GM21447 (cell line): ENCODE data around the gene LRSAM1.
A peak's percentile ranks its signal among the peaks of the same experiment; 100 is the strongest.

ENCODE experiments used
- ATAC-seq: cut with Tn5 transposase; IDR thresholded peaks from one replicate; pipeline ENCODE4 v1.9.1; 2021; ENCODE audit not compliant: unreplicated experiment

LRSAM1 gene

GRCh38 chr9:127529671-127530070 lies 78.4 kb downstream of the LRSAM1 start:
- no peak for ATAC-seq

- no peak for ATAC-seq
Observed at GRCh38 chr9:127530206-127530941, 79.1 kb downstream of the LRSAM1 start.

GRCh38 chr9:127531676-127532075 lies 80.4 kb downstream of the LRSAM1 start:
- ATAC-seq: no peak

- no peak for ATAC-seq
Observed at GRCh38 chr9:127534250-127534906, 83.1 kb downstream of the LRSAM1 start.

- ATAC-seq: no peak
Observed at GRCh38 chr9:127534931-127535330, 83.6 kb downstream of the LRSAM1 start.

- ATAC-seq: no peak
Observed at GRCh38 chr9:127535396-127535795, 84.1 kb downstream of the LRSAM1 start.

GRCh38 chr9:127535834-127536233 lies 84.5 kb downstream of the LRSAM1 start:
- ATAC-seq: no peak

- no peak for ATAC-seq
Observed at GRCh38 chr9:127536499-127536898, 85.2 kb downstream of the LRSAM1 start.

GRCh38 chr9:127537014-127537413 lies 85.7 kb downstream of the LRSAM1 start:
- ATAC-seq: no peak

GRCh38 chr9:127537792-127538191 lies 86.5 kb downstream of the LRSAM1 start:
- no peak for ATAC-seq

GRCh38 chr9:127538849-127539258 lies 87.5 kb downstream of the LRSAM1 start:
- no peak for ATAC-seq

GRCh38 chr9:127539259-127539981 lies 88.1 kb downstream of the LRSAM1 start:
- no peak for ATAC-seq

- ATAC-seq: no peak
Observed at GRCh38 chr9:127539982-127540663, 88.8 kb downstream of the LRSAM1 start.

GRCh38 chr9:127540664-127541041 lies 89.3 kb downstream of the LRSAM1 start:
- no peak for ATAC-seq

- ATAC-seq: no peak
Observed at GRCh38 chr9:127541176-127541575, 89.9 kb downstream of the LRSAM1 start.

GRCh38 chr9:127541865-127542264 lies 90.6 kb downstream of the LRSAM1 start:
- no peak for ATAC-seq

GRCh38 chr9:127543221-127543620 lies 91.9 kb downstream of the LRSAM1 start:
- no peak for ATAC-seq

GRCh38 chr9:127543973-127544533 lies 92.7 kb downstream of the LRSAM1 start:
- ATAC-seq: no peak

GRCh38 chr9:127545196-127546124 lies 94.2 kb downstream of the LRSAM1 start:
- peak; percentile 63 for ATAC-seq
